GM12874 (cell line): ENCODE data around the gene OSGEP.

ENCODE experiments used
- TF ChIP-seq, protein P1 (sequence below): IDR thresholded peaks from 2 replicates; pipeline ENCODE4 v1.5.1; 2011; ENCODE audit warnings: low read depth, mild to moderate bottlenecking, control low read depth, low read length, moderate library complexity; ENCODE audit not compliant: insufficient read depth

The OSGEP gene

DNA sequence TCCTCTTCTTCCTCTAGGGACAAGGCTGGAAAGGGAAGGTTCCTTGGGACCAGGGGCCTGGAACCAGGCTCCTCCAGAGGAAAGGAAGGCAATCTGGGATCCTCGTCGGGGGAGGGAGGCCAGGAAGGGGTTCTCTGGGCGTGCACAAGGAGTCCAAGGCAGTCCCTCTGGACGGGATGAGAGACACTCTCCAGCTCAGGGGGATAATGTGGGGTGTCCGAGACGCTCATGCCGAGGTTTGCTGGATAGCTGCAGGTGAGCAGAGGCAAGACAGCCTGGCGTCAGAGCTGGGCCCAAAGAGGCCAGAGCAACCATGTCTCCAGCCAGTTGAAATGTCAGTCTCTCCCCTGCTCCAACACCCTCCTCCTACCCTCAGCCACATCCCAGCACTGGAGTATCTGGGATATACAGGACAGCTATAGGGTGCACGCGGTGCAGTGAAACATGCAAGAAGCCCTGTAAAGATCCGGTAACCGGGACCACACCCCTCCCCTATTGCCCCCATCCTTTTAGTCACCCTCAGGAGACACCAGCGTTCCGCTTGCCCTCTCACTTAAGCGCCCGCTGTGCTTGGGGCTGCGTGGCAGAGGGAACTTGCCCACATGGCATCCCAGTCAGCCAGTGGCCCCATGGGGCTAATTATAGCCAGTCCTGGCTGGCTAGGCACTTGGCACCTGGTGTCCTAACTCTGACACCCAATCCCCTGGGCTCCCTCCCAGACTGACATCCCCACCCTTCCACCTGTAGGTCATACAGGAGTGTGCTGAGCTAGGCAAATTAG is 18.8 kb downstream of the OSGEP start, which contains the start of gene KLHL33:
TSS of gene KLHL33 (minus strand) at position 585 of the 781 bp plus-strand sequence. CDS start at position 230, 355 bp downstream.
- TF ChIP-seq, protein P1, sequence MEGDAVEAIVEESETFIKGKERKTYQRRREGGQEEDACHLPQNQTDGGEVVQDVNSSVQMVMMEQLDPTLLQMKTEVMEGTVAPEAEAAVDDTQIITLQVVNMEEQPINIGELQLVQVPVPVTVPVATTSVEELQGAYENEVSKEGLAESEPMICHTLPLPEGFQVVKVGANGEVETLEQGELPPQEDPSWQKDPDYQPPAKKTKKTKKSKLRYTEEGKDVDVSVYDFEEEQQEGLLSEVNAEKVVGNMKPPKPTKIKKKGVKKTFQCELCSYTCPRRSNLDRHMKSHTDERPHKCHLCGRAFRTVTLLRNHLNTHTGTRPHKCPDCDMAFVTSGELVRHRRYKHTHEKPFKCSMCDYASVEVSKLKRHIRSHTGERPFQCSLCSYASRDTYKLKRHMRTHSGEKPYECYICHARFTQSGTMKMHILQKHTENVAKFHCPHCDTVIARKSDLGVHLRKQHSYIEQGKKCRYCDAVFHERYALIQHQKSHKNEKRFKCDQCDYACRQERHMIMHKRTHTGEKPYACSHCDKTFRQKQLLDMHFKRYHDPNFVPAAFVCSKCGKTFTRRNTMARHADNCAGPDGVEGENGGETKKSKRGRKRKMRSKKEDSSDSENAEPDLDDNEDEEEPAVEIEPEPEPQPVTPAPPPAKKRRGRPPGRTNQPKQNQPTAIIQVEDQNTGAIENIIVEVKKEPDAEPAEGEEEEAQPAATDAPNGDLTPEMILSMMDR, result no peak

DNA sequence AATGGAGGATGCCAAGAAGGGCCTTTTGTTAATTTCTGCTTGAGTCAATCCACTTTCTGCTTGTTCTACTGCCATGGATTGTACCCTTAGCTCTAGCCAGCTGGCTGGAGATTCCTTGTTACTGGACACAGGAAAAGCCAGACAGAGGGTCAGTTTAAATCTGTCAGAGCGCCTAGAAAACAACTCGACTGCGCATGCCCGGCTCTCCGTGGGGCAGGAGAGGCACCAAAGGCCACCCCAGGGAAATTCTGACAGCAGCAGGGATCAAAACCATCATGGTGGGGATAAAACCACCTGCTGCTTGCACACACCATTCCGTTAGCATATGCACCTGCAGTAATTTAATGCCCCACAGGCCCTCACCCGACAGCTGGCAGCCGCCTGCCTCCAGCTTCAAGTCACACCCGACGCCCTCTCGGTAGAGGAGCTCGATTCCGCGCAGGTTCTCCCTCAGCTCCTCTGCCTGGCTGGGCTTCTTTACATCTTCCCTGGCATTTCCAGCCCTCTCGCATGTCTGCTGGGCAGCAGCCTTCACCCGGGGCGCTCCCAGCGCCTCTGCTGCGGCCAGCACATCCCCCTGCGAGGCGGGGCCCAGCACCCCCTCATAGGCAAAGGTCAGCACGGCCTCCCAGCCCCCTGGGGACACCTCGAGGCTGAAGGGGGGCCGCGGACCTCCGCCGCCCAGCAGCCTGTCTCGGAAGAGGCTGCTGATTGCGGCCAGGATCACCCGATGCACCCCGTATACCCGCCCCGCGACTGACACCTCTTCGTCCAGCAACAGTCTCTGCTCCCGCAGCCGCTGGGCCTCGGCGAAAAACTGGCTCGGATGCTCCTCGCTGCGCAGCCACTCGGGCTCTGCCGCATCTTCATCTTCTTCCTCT is 19.7 kb downstream of the OSGEP start:
- TF ChIP-seq, protein P1, result no peak

DNA sequence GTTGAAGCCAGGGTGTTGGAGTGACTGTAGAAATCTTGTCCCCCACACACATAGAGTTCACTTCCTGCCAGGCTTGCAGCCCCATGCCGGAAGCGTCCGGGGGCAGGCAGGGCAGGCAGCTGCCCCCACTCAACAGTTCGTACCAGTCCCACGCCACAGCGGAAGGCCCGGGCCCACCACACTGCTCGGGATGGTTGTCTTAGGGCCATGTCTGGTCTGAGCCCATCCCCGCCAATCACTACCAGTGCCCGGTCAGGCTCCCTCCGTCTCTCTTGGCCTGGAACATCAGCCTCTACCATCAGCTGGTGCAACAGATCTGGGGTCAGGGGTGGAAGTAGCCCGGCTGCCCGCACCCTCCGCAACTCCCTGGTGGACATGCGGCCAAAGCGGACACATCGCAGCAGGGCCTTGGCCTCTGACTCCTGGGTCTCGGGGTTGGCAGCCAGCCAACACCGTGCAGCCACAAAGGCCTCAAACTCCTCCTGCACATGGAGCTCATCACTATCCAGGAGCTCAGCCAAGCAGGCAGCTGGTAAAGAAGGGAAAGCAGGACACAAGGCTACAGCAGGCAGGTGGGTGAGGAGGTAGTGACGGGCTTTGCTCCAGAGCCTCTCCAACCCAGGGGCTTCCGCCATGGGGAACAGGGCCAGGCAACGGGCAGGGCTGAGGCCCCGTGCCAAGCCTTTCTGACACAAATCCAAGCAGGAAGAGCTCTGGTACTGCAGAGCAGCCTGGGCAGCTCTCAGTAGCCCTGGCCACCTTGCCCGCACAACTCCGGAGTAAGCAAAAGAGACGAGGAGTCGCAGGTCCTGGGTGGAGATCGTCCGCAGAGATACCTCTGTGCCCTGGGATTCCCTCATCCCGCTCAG is 24.6 kb downstream of the OSGEP start:
- TF ChIP-seq, protein P1, result no peak

DNA sequence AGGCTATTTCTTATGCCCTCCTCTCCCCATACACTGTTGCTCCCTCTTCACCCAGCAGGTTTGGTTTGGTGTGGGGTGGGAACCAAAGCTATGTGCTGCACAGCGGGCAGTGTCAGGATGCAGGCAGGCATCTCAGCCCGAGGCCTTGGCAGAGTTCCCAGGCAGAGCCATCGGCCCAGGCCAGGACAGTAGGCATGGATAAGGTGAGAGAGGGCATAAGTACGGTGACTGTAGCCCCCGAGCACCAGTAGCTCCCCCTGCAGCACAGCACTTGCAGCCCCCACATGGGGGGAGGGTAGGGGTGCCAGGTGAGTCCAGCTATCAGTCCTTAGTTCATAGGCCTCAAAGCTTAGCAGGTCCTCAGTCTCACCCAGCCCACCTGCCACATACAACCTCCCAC is 25.8 kb downstream of the OSGEP start:
- TF ChIP-seq, protein P1, result no peak

DNA sequence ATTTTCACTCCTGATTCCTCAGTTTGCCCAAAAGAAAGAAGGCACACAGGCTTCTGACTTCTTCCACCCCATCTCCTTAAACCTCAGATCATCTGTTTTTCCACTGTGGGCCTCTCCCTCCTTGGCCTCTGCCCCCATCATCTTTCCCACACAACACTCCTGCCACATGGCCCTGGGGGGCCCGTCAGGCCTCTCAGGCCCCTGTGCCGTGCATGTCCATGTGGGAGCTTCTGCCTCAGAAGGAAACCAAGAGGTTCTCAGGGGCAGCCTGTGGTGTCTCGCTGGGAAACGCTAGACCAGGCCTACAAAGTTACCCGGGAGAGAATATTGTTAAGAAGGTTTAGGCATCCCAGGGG is 26.6 kb downstream of the OSGEP start:
- TF ChIP-seq, protein P1, result no peak

DNA sequence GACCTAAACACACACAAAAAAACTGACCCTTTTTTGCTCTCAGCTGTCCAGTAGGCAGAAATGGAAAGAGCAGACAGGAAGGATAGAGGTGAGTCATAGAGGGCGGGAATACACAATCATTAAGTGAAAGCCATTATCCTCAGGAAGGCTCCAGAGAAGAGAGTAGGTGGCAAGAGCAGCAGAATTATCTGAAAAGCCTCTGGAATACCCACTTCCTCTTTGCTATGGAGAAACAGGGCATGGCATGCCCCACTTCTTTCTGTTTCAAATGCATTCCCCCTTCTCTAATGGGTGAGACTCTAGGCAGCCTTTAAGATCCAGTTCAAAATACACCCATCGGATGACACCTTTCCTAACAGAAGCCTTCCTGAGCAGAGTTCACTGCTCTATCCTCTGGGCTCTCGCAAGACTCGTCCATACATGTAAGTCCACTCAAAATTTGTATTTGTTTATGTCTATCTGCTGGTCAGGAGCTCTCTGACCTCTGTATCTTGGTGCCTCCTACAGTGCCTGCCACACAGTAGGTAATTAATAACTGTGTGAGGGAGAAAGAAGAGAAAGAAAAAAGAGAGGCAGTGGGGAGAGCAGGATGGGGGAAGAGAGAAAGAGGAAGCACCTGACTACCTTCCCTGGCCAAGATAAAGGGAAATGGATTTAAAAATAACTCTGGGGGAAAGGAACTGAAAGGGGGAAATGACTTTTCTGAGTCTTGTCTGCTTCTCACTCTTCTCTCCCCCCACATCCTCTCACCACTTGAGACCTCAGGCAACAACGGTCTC is 27.2 kb downstream of the OSGEP start:
- TF ChIP-seq, protein P1, result no peak
